Measurements from ENCODE around the gene PARVG.

PARVG gene

GRCh38 chr22:44247346-44247745 lies 66.6 kb downstream of the PARVG start:
- DNase-seq, result no peak

DNA sequence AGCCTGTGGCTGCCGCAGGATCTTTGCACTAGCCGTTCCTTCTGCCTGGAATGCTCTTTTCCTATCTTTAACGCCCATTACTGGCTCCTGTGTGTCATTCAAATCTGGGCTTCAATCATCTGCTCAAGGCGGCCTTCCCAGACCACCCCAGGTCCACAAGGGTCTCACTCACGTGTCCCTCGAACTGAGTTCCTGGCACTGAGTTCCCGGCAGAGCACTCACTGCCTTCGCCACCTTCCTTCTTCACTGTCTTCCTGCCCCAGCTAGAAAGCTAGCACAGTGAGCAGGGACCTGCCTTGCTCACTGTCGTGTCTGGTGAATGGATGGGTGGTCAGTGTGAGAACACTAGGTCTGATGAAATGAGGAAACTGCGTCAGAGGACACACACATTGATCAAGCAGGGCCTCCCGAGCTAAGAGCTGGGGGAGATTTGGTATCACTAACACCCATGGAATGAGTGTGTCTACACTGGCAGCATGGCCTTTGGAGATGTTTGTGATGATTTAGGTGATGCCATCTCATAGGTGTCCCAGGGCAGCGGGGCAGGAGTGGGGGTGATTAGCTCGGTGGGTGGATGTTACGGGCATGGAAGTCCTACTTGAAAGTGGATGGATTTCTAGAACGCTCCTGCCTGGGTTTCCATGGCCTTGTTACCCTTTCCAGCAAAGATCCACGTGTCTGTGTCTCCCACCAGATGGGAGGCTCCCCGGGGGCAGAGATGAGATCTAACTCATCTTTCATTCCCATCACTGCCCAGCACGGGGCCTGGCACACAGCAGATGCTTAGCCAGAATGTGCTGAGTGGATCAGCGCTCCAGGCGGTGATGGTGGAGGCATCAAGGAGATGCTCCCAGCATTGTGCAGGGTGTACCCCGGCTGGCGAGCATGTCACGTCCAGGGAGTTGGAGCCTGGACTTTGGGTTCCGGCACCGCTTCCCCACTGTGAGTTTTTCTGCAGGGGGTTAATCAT lies 67.5 kb downstream of the PARVG start:
- DNase-seq, result no peak

GRCh38 chr22:44248926-44249325 lies 68.2 kb downstream of the PARVG start:
- DNase-seq, result no peak

GRCh38 chr22:44249376-44250147 lies 68.8 kb downstream of the PARVG start:
- DNase-seq, result no peak

DNA sequence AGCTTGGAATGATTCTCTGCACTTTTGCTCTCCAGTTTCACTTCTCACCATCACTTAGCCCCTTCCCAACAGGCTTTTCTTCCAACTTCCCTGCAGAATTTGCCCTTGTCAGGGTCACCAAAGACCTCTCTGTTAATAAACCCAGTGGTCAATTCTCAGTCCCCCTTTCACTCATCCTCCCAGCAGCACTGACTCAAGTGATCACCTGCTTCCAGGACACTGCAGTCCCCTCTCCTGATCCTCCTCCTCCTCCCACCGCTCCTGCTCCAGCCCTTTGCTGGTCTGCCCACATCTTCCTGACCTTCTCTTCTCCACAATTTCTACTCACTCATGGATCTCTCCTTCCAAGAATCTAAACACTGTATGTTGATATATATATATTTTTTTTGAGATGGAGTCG lies 74.1 kb downstream of the PARVG start:
- DNase-seq, result no peak

DNA sequence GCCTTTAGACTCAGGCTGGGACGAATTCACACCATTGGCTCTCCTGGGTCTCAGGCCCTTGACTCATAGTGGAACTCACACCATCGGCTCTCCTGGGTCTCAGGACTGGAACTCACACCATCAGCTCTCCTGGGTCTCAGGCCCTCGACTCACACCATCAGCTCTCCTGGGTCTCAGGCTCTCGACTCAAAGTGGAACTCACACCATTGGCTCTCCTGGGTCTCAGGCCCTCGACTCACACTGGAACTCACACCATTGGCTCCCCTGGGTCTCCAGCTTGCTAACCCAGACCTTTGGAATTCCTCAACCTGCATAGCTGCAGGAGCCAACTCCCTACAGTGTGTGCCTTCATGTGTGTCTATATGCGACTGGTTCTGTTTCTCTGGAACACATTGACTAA lies 75.4 kb downstream of the PARVG start:
- no peak for DNase-seq

DNA sequence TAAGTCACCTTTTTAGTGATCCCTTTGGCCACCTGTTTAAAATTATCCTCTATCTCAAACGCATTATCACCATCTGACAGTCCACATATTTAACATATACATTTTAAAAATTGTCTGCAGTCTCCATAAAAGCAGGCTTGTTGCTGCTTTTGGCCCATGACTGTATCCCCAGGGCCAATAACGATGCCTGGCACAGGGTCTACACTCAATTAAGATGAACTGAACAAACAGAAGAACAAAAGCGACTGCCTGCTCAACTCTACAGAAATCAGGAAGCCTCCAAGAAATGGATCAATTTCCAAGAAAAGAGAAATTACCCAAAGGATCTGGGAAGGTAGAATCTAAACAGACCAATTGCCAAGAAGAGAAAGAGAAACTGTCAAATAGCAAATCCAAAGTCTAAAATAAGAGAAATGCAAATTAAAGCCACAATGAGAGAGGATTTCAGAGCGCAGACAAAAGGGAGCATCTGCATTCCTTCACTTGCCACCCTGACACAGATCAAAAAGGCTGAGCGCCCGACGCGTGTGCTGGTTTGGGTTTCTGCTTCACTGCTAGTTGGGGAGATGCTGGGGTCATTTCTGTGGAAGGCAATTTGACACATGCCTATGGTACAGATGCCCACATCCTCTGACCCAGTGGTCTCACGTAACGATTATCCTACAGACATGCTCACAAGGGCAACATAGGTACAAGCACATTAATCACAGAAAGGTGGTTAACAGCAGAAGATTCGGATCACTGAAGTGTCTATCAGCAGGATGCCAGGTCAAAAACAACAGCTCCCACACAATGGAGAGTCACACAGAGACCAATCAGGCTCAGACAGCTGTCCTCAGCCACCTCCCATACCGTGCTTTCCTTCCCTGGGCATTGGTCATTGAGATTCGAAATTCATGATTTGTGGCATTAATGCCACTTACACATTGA lies 76.1 kb downstream of the PARVG start:
- DNase-seq, result no peak

All from effector CD8-positive, alpha-beta T cell (primary cell).